Measurements from ENCODE around the gene NPTXR. TPM values are rescaled to one million over a fixed set of nuclear protein-coding genes. Genes with fewer than 3 reads are reported as not detected.
A peak's percentile ranks its signal among the peaks of the same experiment; 100 is the strongest.

Gene NPTXR
- total RNA-seq, 6 experiments from 2014 or later, result 1.4 to 5.4 (median 1.6) TPM

GRCh38 chr22:38843201-38843656 lies 599 bp downstream of the NPTXR start:
- Mint-ChIP-seq H3K4me3 (no peak overlapping the region), H3K36me3 (ENCODE audit: low read depth) (no peaks in the 10 kb centered on the region), H3K27me3 (ENCODE audit: insufficient read depth) (peaks cover 41% of the 10 kb centered on the region), H3K27ac (no peak overlapping the region), H3K4me1 (ENCODE audit: low read depth) (peaks cover 5% of the 10 kb centered on the region; the same call in 1 of the 2 replicates), H3K9me3 (no peaks in the 10 kb centered on the region)
- DNase-seq, result peak; percentile 24
- TF ChIP-seq CTCF (IDR thresholded peaks at IDR 0.05), result peak; percentile 58

- no peaks in the 10 kb centered on the region for H3K36me3 Mint-ChIP-seq (ENCODE audit: low read depth)
- H3K27me3 Mint-ChIP-seq (ENCODE audit: insufficient read depth), result peaks cover 45% of the 10 kb centered on the region
- peak overlapping the region; percentile 61 for H3K4me3 Mint-ChIP-seq
- no peak for TF ChIP-seq CTCF (IDR thresholded peaks at IDR 0.05)
- H3K9me3 Mint-ChIP-seq, result no peaks in the 10 kb centered on the region
- H3K4me1 Mint-ChIP-seq (ENCODE audit: low read depth), result peaks cover 5% of the 10 kb centered on the region; the same call in 1 of the 2 replicates
- H3K27ac Mint-ChIP-seq, result no peak overlapping the region
- DNase-seq, result no peak
Measured at GRCh38 chr22:38842512-38843200, 1.2 kb downstream of the NPTXR start.

GRCh38 chr22:38841635-38842034 lies 2.2 kb downstream of the NPTXR start:
- Mint-ChIP-seq H3K4me3 (no peak overlapping the region), H3K9me3 (no peaks in the 10 kb centered on the region), H3K36me3 (ENCODE audit: low read depth) (no peaks in the 10 kb centered on the region), H3K4me1 (ENCODE audit: low read depth) (peaks cover 5% of the 10 kb centered on the region; the same call in 1 of the 2 replicates), H3K27ac (no peak overlapping the region), H3K27me3 (ENCODE audit: insufficient read depth) (peaks cover 42% of the 10 kb centered on the region)
- no peak for DNase-seq
- TF ChIP-seq CTCF (IDR thresholded peaks at IDR 0.05), result no peak

GRCh38 chr22:38841211-38841610 lies 2.6 kb downstream of the NPTXR start:
- DNase-seq, result no peak
- H3K36me3 Mint-ChIP-seq (ENCODE audit: low read depth), result no peaks in the 10 kb centered on the region
- no peak overlapping the region for H3K27ac Mint-ChIP-seq
- H3K4me3 Mint-ChIP-seq, result no peak overlapping the region
- H3K9me3 Mint-ChIP-seq, result no peaks in the 10 kb centered on the region
- TF ChIP-seq CTCF (IDR thresholded peaks at IDR 0.05), result no peak
- peaks cover 8% of the 10 kb centered on the region for H3K4me1 Mint-ChIP-seq (ENCODE audit: low read depth)
- peaks cover 41% of the 10 kb centered on the region for H3K27me3 Mint-ChIP-seq (ENCODE audit: insufficient read depth)

GRCh38 chr22:38840129-38840528 lies 3.7 kb downstream of the NPTXR start:
- Mint-ChIP-seq H3K36me3 (ENCODE audit: low read depth) (no peaks in the 10 kb centered on the region), H3K27ac (no peak overlapping the region), H3K27me3 (ENCODE audit: insufficient read depth) (peaks cover 41% of the 10 kb centered on the region), H3K4me1 (ENCODE audit: low read depth) (peaks cover 16% of the 10 kb centered on the region), H3K9me3 (no peaks in the 10 kb centered on the region), H3K4me3 (no peak overlapping the region)
- DNase-seq, result no peak
- TF ChIP-seq CTCF (IDR thresholded peaks at IDR 0.05), result no peak
